Stimulated activated CD8-positive, alpha-beta memory T cell treated with anti-CD3 and anti-CD28 coated beads, Interleukin-12 subunit alpha, Interleukin-12 subunit beta, amount 100 ng/mL, for 4 hours (primary cell): ENCODE results near the gene GHRL.
A peak's percentile ranks its signal among the peaks of the same experiment; 100 is the strongest.
"Not testable (repeated sequence)": the region's sequence is repeated elsewhere in the genome, so short reads cannot be mapped to it uniquely, and the experiment has no call there.

Experiments
- DNase-seq: peaks from one replicate; pipeline ENCODE4 v3.0.0-alpha.2; 2020; ENCODE audit warnings: low read depth

Gene GHRL

DNA sequence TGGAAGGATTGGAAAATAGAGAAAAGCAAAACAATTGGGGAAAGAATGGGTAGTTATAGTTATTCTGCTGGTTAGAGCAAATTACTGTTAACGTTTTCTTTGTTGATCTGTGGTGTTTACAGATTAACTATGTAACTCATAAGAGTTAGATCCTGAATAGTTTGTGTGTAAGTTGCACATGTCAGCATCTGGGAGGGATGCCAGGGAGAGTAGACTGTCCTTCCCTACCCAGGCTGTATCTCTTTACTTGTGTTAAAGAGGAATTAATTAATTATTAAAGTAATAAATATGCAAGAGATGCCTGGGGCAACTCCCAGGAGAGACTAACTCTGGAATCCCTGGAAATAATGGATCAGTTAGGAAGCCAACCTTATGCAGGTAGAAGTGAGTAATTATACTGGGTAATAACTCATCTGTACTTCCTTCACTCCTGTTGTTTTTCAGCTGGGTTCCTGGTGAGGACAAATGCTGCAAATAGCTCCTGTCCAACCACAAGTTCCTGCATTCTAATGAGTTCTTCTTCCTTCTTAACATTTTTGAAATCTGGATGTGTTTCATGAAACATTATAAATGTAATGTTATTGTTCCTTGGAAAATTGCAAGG is 18.9 kb downstream of the GHRL start:
- no peak for DNase-seq

DNA sequence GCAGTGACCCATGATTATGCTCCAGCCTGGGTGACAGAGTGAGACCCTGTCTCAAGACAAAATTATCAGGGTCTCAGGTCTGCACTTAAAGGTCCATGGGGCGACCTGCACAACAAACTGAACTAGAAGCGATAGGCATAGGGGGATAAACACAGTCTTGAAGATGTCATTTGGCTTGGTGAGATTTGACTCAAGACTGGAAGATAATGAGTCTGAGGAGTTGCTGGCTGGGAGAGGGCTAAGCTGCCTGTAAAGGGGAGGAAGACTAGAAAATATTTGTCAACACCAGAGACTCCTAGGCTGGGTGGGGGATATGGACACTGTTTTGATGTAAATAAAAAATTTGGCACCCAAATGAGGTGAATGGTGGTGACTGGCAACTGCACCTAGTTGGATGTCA is 19.8 kb downstream of the GHRL start:
- DNase-seq: no peak

GRCh38 chr3:10272476-10272875 is 20.3 kb downstream of the GHRL start:
- DNase-seq: not testable (repeated sequence)

DNA sequence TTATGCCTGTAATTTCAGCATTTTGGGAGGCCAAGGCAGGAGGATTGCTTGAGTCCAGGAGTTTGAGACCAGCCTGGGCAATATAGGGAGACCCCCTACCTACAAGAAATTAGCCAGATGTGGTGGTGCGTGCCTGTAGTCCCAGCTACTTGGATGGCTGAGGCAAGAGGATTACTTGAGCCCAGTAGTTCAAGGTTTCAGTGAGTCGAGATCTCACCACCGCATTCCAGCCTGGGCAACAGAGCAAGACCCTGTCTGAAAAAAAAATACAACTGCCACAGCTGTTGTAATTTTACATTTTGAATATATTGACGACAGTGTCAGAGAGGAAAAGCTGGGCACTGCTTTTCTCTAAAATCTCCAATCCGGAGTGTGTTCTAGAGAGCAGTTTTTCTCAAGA is 23.3 kb downstream of the GHRL start:
- DNase-seq: no peak

DNA sequence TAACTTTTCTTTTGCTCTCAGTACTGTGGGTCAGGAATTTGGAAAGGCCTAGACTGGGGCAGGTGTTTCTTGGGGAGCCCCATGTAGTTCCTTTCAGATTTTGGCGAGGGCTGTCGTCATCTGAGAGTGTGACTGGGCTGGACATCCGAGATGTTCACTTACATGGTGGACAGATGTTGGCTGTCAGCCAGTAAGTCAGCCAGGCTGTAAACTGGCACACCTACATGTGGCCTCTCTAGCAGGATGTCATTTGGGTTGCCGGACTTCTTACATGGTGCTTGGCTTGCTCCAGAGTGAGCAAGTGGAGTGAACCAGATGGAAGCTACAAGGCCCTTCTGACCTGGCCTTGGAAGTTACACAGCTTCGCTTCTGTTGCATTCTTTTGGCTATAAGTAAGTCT is 23.8 kb downstream of the GHRL start:
- DNase-seq: no peak

- DNase-seq: no peak
These were observed 24.6 kb downstream of the GHRL start for GRCh38 chr3:10268116-10268515.

DNA sequence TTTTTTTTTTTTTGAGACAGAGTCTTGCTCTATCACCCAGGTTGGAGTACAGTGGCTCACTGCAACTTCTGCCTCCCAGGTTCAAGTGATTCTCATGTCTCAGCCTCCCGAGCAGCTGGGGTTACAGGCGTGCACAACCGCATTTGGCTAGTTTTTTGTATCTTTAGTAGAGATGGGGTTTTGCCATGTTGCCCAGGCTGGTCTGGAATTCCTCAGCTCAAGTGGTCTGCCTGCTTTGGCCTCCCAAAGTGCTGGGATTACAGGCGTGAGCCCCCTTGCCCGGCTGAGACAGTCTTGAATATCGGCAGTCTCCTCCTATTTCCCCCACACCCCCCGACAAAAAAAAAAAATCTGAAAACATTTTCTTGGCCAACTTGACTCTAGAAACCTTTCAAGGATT is 25.8 kb downstream of the GHRL start:
- DNase-seq: not testable (repeated sequence)

DNA sequence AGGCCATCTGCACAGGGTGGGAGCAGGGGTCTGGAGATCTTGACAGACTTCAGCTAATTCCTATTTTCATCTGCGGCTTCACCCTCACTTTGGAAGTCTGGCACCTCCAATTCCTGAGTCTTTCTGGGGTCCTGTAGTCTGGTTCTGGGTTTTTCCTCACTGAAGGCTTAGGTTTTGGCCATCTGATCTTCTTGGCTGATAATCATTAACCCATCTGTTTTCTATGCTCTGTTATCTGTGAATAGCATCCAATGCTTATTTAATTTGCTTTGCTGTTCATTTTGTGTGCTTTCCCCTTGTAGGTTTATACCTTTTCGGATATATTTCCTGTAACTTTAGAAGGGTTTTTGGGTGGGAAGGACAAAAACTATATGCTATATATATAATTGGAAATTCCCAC is 26.9 kb downstream of the GHRL start:
- DNase-seq: no peak

GRCh38 chr3:10263646-10264363 is 28.9 kb downstream of the GHRL start:
- peak; percentile 36 for DNase-seq

- DNase-seq: no peak
These were observed 30.7 kb downstream of the GHRL start for GRCh38 chr3:10262027-10262426.

DNA sequence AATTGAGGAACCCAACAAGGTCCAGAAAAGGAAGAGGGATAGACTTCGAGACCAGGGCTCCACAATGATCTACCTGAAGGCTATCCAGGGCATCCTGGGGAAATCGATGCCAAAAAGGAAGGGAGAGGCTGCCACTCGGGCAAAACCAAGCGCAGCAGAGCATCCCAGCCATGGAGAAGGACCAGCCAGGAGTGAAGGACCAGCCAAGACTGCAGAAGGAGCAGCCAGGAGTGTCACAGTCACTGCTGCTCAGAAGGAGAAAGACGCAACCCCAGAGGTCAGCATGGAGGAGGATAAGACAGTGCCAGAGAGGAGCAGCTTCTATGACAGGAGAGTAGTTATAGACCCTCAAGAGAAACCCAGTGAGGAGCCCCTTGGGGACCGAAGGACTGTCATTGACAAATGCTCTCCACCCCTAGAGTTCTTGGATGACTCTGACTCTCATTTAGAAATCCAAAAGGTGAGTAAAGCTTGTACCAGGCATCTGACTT is 32.5 kb downstream of the GHRL start:
- DNase-seq: no peak

DNA sequence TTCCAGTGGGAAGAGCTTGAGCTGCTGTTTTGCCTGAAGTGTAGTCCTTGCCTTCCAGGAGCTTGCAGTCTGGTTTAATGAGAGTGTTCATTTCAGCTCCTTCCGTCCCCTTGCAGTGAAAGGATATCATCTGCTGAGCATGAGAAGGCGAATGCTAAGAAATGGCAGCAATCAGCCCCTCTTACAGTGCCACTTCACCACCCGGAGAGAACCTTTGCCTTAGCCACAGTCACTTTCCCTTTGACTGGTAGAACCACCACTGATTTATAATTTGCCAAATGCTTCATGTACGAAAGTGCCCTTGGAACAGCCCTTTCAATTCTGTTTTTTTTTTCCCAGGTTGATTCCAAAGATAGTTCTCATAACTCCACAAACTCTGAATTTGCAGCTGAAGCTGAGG is 32.9 kb downstream of the GHRL start:
- DNase-seq: no peak

DNA sequence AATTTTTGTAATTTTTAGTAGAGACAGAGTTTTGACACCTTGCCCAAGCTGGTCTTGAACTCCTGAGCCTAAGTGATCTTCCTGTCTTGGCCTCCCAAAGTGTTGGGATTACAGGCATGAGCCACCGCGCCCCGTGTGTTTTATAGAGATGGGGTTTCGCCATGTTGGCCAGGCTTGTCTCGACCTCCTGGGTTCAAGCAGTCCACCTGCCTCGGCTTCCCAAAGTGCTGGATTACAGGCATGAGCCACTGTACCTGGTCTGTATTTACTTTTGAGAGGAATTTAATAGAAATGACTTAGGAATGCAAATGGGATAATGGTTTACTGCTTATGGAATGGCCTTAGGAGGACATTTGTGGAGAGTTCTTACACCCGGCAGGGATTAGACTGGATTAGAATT is 33.7 kb downstream of the GHRL start:
- no peak for DNase-seq

DNA sequence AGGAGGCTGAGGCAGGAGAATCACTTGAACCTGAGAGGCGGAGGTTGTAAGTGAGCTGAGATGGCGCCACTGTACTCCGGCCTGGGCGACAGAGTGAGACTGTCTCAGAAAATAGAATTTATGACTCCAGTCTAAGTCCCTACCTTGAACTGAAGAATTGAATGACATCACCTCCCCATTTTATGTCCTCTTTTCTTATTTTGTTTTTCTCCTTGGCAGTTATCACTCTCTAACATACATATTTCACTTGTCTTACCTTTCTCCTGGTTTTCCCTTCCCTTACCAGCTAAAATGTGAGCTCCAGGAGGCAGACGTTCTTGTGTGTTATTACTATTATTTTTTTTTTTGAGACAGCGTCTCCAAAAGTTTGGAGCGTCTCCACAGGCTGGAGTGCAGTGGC is 36.9 kb downstream of the GHRL start:
- no peak for DNase-seq

- DNase-seq: no peak
These were observed 39.0 kb downstream of the GHRL start for GRCh38 chr3:10253731-10254130.

DNA sequence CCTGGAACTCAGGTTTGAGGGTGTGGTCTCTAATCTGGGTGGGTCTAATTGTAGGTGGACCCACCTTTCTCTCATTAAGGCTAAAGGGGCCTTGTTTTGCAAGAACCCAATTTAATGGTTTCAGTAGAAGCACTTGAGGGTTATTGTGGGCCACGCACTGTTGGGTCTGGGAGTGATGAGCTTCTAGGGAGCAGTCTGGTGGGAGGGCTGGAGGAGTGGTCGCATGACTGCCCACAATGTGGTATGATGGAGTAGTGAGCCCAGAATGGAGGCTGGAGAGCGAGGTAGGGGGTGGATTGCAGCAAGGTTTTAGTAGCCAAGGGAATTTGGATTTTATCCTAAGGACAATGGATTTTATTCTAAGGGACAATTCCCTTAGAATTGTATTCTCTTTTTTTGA is 41.7 kb downstream of the GHRL start:
- DNase-seq: no peak

GRCh38 chr3:10249833-10250232 is 42.9 kb downstream of the GHRL start:
- no peak for DNase-seq

- DNase-seq: peak; percentile 23
These were observed 43.6 kb downstream of the GHRL start for GRCh38 chr3:10248984-10249748.

- peak; percentile 82 for DNase-seq
These were observed 44.4 kb downstream of the GHRL start, which contains the start of gene TATDN2 for GRCh38 chr3:10248184-10248983. TATDN2 (plus strand) TSS chr3:10248459; CDS start chr3:10249201, 742 bp downstream.

DNA sequence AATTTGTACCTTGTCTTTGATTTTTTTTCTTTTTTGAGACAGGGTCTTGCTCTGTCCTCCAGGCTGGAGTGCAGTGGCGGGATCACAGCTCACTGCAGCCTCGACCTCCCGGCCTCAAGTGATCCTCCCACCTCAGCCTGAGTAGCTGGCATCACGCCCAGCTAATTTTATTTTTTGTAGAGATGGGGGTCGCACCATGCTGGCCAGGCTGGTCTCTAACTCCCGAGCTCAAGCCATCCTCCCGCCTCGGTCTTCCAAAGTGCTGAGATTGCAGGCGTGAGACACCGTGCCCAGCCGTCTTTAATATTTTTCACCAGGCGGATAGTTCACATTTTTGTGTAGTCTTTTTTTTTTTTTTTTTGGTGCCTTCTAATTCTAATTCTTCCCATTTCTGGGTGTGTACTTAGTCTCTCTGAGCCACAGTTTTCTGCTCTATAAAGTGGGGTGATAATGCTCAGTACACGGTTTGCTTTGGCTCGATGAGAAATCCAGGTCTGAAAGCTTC is 45.0 kb downstream of the GHRL start:
- DNase-seq: no peak

DNA sequence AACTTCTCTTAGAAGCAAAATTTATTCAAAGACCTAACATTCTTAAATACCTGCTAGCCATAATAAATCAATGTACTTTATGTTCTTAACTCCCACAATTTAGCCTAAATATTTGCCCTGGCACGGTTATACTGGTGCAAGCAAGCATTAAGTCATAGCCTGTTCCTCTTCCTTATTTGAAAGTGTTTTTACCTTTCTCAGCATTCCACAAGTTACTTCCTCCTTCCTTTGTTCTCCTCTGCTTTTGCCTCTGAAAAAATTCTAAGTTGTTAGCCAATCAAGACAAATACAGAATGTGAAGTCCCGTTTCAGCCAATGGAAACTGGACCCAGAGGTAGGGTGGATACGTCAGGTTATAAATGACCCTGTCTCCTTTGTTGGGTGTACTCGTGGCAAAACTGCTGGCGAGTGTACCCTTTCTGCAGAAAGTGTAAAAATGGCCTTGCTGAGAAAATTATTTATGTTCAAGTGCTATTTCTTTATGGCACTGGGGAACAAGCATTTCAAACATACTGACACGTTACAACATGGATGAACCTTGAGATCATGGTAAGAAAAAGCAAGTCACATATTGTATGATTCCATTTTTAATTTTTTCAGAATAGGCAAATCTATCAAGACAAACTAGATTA is 47.5 kb downstream of the GHRL start:
- no peak for DNase-seq
